OCI-LY3 (cell line): Measurements from ENCODE around the gene TRIM34.

Experiments
- EZH2phosphoT487 ChIP-seq: fragments of 200-600 bp; shearing (Covaris generic); IDR thresholded peaks from 2 replicates; pipeline ENCODE4 v1.6.1; 2018; ENCODE audit warnings: antibody characterized with exemption, mixed run types, low read depth
- TF ChIP-seq, protein P1 (sequence below): fragments of 200-600, 300-600 bp; sonication (generic); IDR thresholded peaks from 2 replicates; pipeline ENCODE4 v1.5.1; 2014; ENCODE audit warnings: antibody characterized with exemption, low read length, low read depth

DNA sequence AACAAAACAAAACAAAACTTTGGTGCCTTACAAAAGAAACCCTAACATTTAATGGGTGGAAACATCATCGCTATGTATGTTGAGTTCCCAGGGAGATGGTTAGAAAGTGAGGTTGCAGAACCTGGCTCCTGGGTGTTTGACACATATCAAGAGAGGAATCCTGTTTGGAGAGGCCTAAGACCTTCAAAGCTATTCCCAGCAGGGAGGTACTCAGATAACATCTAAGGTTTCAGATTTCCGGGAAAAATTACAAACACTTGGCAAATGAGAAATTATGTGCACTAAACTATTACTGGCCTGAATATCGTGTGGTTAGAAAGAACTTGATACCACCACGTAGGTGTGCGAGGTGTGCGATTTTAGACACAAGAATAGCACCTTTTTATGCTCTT is 41.6 kb downstream of the TRIM34 start:
- TF ChIP-seq, protein P1, sequence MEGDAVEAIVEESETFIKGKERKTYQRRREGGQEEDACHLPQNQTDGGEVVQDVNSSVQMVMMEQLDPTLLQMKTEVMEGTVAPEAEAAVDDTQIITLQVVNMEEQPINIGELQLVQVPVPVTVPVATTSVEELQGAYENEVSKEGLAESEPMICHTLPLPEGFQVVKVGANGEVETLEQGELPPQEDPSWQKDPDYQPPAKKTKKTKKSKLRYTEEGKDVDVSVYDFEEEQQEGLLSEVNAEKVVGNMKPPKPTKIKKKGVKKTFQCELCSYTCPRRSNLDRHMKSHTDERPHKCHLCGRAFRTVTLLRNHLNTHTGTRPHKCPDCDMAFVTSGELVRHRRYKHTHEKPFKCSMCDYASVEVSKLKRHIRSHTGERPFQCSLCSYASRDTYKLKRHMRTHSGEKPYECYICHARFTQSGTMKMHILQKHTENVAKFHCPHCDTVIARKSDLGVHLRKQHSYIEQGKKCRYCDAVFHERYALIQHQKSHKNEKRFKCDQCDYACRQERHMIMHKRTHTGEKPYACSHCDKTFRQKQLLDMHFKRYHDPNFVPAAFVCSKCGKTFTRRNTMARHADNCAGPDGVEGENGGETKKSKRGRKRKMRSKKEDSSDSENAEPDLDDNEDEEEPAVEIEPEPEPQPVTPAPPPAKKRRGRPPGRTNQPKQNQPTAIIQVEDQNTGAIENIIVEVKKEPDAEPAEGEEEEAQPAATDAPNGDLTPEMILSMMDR: no peak
- no peak for TF ChIP-seq EZH2phosphoT487
